HCT116 (cell line): ENCODE measurements around the gene VPS45. TPM values are rescaled to one million over a fixed set of nuclear protein-coding genes. Genes with fewer than 3 reads are reported as not detected.

Experiments used
- ATAC-seq: fragments of 200-7000 bp; cut with Tn5 transposase; 2 replicates; pipeline ENCODE4 v1.9.1; 2020; ENCODE audit warnings: mild to moderate bottlenecking, moderate library complexity
- BruUV-seq: library from RNA; stranded (reverse); fragments of 400-500 nt; replicated peaks from 2 replicates; lab custom pipeline; 2021; lab: Mats Ljungman, UMichigan
- CTCF ChIA-PET: fragments of 300-600 bp; sonication (Branson Sonifier 250); formaldehyde crosslinking; loops from one replicate; lab custom pipeline; 2021; ENCODE audit warnings: antibody characterized with exemption; lab: Charles Lee
- POLR2A ChIA-PET: fragments of 300-600, 350-600 bp; sonication (Branson Sonifier 250); formaldehyde crosslinking; loops from one replicate; lab custom pipeline; 2021; ENCODE audit warnings: antibody characterized with exemption; lab: Charles Lee
- RAD21 ChIA-PET, 2 experiments: fragments of 300-600 bp; sonication (Branson Sonifier 250); formaldehyde crosslinking; loops; one replicate each; lab custom pipeline; 2023; ENCODE audit warnings: low total read pairs in 2 of 2; ENCODE audit not compliant: uncharacterized antibody in 2 of 2, unreplicated experiment in 2 of 2, low non-redundant PET in 1 of 2; lab: Charles Lee
- DNase-seq: peaks from one replicate; pipeline ENCODE4 v3.0.0-alpha.2; 2010; ENCODE audit warnings: low read depth, low spot score
- H2AFZ ChIP-seq: fragments of 200-600 bp; shearing (Covaris generic), sonication (generic); 2 replicates; pipeline ENCODE4 v1.6.1; 2017; ENCODE audit warnings: low read depth, mixed run types, mixed read lengths, antibody characterized with exemption, low read length; ENCODE audit not compliant: poor library complexity, severe bottlenecking
- H3K27ac ChIP-seq: 2 replicates; pipeline ENCODE4 v1.5.1; 2012; ENCODE audit warnings: low read depth, low read length
- H3K27me3 ChIP-seq: fragments of 200-600 bp; sonication (generic); 2 replicates; pipeline ENCODE4 v1.6.1; 2016; ENCODE audit warnings: mixed run types, low read length, mixed read lengths; ENCODE audit not compliant: insufficient read depth
- H3K36me3 ChIP-seq, 2 experiments: fragments of 200-500 bp in 1 of 2; fragments of 200-600 bp in 1 of 2; sonication (Bioruptor generic) in 1 of 2; sonication (generic) in 1 of 2; 2 replicates each; pipeline versions ENCODE4 v1.5.1 to v1.6.1; 2014 to 2016; ENCODE audit warnings: low read length in 2 of 2, inconsistent platforms in 1 of 2, mixed read lengths in 1 of 2, mixed run types in 1 of 2; ENCODE audit not compliant: insufficient read depth in 2 of 2, control insufficient read depth in 1 of 2
- H3K4me1 ChIP-seq, 2 experiments: fragments of 200-600 bp in 1 of 2; sonication (generic) in 1 of 2; 2 replicates each; pipeline versions ENCODE4 v1.5.1 to v1.6.1; 2012 to 2017; ENCODE audit warnings: low read length in 2 of 2, inconsistent platforms in 1 of 2, mild to moderate bottlenecking in 1 of 2, mixed read lengths in 1 of 2, mixed run types in 1 of 2, moderate library complexity in 1 of 2; ENCODE audit not compliant: insufficient read depth in 2 of 2, control insufficient read depth in 1 of 2
- H3K4me2 ChIP-seq: fragments of 200-600 bp; sonication (generic); 2 replicates; pipeline ENCODE4 v1.6.1; 2017; ENCODE audit warnings: mixed run types, low read length, mixed read lengths
- H3K4me3 ChIP-seq, 2 experiments: fragments of 200-600 bp in 1 of 2; sonication (generic) in 1 of 2; replicated peaks in 1 of 2; 2 replicates each; pipeline ENCODE4 v1.5.1; 2011 to 2016; ENCODE audit warnings: low read length in 2 of 2, control low read depth in 1 of 2, low read depth in 1 of 2, mild to moderate bottlenecking in 1 of 2, mixed read lengths in 1 of 2, mixed run types in 1 of 2
- H3K79me2 ChIP-seq: fragments of 200-600 bp; sonication (generic); 2 replicates; pipeline ENCODE4 v1.6.1; 2017; ENCODE audit warnings: mild to moderate bottlenecking, mixed run types, low read length, moderate library complexity, mixed read lengths; ENCODE audit not compliant: insufficient read depth
- H3K9ac ChIP-seq: fragments of 200-600 bp; sonication (generic); 2 replicates; pipeline ENCODE4 v1.6.1; 2016; ENCODE audit warnings: low read length, mixed read lengths
- H3K9me2 ChIP-seq: fragments of 200-600 bp; sonication (generic), shearing (Covaris generic); 2 replicates; pipeline ENCODE4 v1.6.1; 2017; ENCODE audit warnings: mixed run types, mild to moderate bottlenecking, moderate library complexity; ENCODE audit not compliant: insufficient read depth
- H3K9me3 ChIP-seq, 2 experiments: fragments of 200-500 bp in 1 of 2; fragments of 200-600 bp in 1 of 2; sonication (Bioruptor generic) in 1 of 2; sonication (generic) in 1 of 2; 2 replicates each; pipeline ENCODE4 v1.6.1; 2014 to 2017; ENCODE audit warnings: low read length in 2 of 2, mixed read lengths in 2 of 2, inconsistent platforms in 1 of 2, low read depth in 1 of 2, mild to moderate bottlenecking in 1 of 2, mixed run types in 1 of 2, moderate library complexity in 1 of 2; ENCODE audit not compliant: control insufficient read depth in 1 of 2, insufficient read depth in 1 of 2
- H4K20me1 ChIP-seq: fragments of 200-600 bp; sonication (generic), shearing (Covaris generic); 2 replicates; pipeline ENCODE4 v1.6.1; 2017; ENCODE audit warnings: mixed run types, mild to moderate bottlenecking, moderate library complexity; ENCODE audit not compliant: insufficient read depth
- CBX3 ChIP-seq: IDR thresholded peaks from 2 replicates; pipeline ENCODE4 v1.6.1; 2012; ENCODE audit warnings: low read depth
- CEBPB ChIP-seq: IDR thresholded peaks from 2 replicates; pipeline ENCODE4 v1.6.1; 2012; ENCODE audit warnings: low read depth
- EGR1 ChIP-seq: IDR thresholded peaks from 2 replicates; pipeline ENCODE4 v1.6.1; 2012; ENCODE audit warnings: low read depth
- ELF1 ChIP-seq: IDR thresholded peaks from 2 replicates; pipeline ENCODE4 v1.6.1; 2012; ENCODE audit warnings: low read depth, borderline replicate concordance
- EZH2 ChIP-seq: fragments of 200-600 bp; sonication (generic); IDR thresholded peaks from 2 replicates; pipeline ENCODE4 v1.6.1; 2017; ENCODE audit warnings: antibody characterized with exemption, mixed run types
- EZH2phosphoT487 ChIP-seq: fragments of 200-600 bp; IDR thresholded peaks from 2 replicates; pipeline ENCODE4 v1.6.1; 2018; ENCODE audit warnings: antibody characterized with exemption, borderline replicate concordance
- JUND ChIP-seq: IDR thresholded peaks from 2 replicates; pipeline ENCODE4 v1.6.1; 2012
- POLR2A ChIP-seq: IDR thresholded peaks from 2 replicates; pipeline ENCODE4 v1.7.0; 2011; ENCODE audit warnings: borderline replicate concordance; ENCODE audit not compliant: insufficient read depth, insufficient read length; ENCODE audit errors: extremely low read depth
- POLR2AphosphoS5 ChIP-seq: IDR thresholded peaks from 2 replicates; pipeline ENCODE4 v1.6.1; 2011; ENCODE audit warnings: mild to moderate bottlenecking, low read depth, low read length, moderate library complexity
- SIN3A ChIP-seq: IDR thresholded peaks from 2 replicates; pipeline ENCODE4 v1.6.1; 2012; ENCODE audit warnings: low read depth
- SP1 ChIP-seq: IDR thresholded peaks from 2 replicates; pipeline ENCODE4 v1.6.1; 2012; ENCODE audit warnings: low read depth
- TCF7L2 ChIP-seq: IDR thresholded peaks from 2 replicates; pipeline ENCODE4 v1.7.0; 2011; ENCODE audit warnings: borderline replicate concordance, inconsistent platforms; ENCODE audit not compliant: insufficient read depth, insufficient read length; ENCODE audit errors: extremely low read depth
- YY1 ChIP-seq: IDR thresholded peaks from 2 replicates; pipeline ENCODE4 v1.6.1; 2011; ENCODE audit warnings: low read length, low read depth, moderate library complexity, mild to moderate bottlenecking; ENCODE audit not compliant: insufficient replicate concordance; ENCODE audit errors: extremely low read depth
- ZBTB33 ChIP-seq: IDR thresholded peaks from 2 replicates; pipeline ENCODE4 v1.6.1; 2011; ENCODE audit warnings: mild to moderate bottlenecking, low read length, moderate library complexity; ENCODE audit not compliant: insufficient replicate concordance; ENCODE audit errors: extremely low read depth
- ZFX ChIP-seq: fragments of 450-650 bp; IDR thresholded peaks from 2 replicates; pipeline ENCODE4 v1.6.1; 2017
- intact Hi-C: fragments of 100-400 bp; cut with micrococcal nuclease; formaldehyde crosslinking; loops from 2 replicates; pipeline ENCODE4 v1.10.0; 2022
- total RNA-seq: library from RNA; stranded (reverse); gene quantifications from one replicate; pipeline ENCODE4 v1.2.1, GENCODE V29; 2021; ENCODE audit not compliant: unreplicated experiment
- TF ChIP-seq, protein P1 (sequence below): IDR thresholded peaks from 2 replicates; pipeline ENCODE4 v1.6.1; 2012
- TF ChIP-seq, protein P2 (sequence below), 3 experiments: fragments of 200-600 bp in 1 of 3; sonication (generic) in 1 of 3; IDR thresholded peaks in 2 of 3; conservative IDR thresholded peaks in 1 of 3; 2 replicates each; pipeline ENCODE4 v1.5.1; 2012 to 2017; ENCODE audit warnings: low read depth in 2 of 3, low read length in 2 of 3, antibody characterized with exemption in 1 of 3, borderline replicate concordance in 1 of 3, control low read depth in 1 of 3, mild to moderate bottlenecking in 1 of 3, mixed read lengths in 1 of 3, mixed run types in 1 of 3, moderate library complexity in 1 of 3; ENCODE audit not compliant: insufficient read depth in 1 of 3

The VPS45 gene
- total RNA-seq, 1 experiment from 2014 or later = 28.1 TPM

GRCh38 chr1:150018165-150018564 is 49.4 kb upstream of the VPS45 start (continued):
- TF ChIP-seq ZBTB33 = no peak

- no peaks in the 10 kb centered on the region for H4K20me1 ChIP-seq
- intact Hi-C loops = no loop called here
- no peaks in the 10 kb centered on the region for H3K36me3 ChIP-seq
- H3K79me2 ChIP-seq = no peaks in the 10 kb centered on the region
- H3K4me1 ChIP-seq = peaks cover 19 to 31% of the 10 kb centered on the region in 2 experiments
- RAD21 ChIA-PET = no interaction called here
- no peak for TF ChIP-seq SP1
- TF ChIP-seq EZH2 = no peak
- TF ChIP-seq ELF1 = no peak
- no peak for TF ChIP-seq EZH2phosphoT487
- TF ChIP-seq CEBPB = no peak
- TF ChIP-seq JUND = no peak
- no peak for TF ChIP-seq YY1
- no peak for TF ChIP-seq EGR1
- TF ChIP-seq ZBTB33 = no peak
- TF ChIP-seq TCF7L2 = no peak
- TF ChIP-seq CBX3 = no peak
- TF ChIP-seq, protein P1, sequence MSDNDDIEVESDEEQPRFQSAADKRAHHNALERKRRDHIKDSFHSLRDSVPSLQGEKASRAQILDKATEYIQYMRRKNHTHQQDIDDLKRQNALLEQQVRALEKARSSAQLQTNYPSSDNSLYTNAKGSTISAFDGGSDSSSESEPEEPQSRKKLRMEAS = no peak
- TF ChIP-seq SIN3A = no peak
- TF ChIP-seq POLR2AphosphoS5 = no peak
- no peak for TF ChIP-seq ZFX
- no peak for TF ChIP-seq POLR2A
- TF ChIP-seq, protein P2, sequence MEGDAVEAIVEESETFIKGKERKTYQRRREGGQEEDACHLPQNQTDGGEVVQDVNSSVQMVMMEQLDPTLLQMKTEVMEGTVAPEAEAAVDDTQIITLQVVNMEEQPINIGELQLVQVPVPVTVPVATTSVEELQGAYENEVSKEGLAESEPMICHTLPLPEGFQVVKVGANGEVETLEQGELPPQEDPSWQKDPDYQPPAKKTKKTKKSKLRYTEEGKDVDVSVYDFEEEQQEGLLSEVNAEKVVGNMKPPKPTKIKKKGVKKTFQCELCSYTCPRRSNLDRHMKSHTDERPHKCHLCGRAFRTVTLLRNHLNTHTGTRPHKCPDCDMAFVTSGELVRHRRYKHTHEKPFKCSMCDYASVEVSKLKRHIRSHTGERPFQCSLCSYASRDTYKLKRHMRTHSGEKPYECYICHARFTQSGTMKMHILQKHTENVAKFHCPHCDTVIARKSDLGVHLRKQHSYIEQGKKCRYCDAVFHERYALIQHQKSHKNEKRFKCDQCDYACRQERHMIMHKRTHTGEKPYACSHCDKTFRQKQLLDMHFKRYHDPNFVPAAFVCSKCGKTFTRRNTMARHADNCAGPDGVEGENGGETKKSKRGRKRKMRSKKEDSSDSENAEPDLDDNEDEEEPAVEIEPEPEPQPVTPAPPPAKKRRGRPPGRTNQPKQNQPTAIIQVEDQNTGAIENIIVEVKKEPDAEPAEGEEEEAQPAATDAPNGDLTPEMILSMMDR (IDR thresholded peaks at IDR 0.05 in 2 of 3, conservative IDR thresholded peaks at IDR 0.05 in 1 of 3; ENCODE audit: borderline replicate concordance in 1 of 3, insufficient read depth in 1 of 3, low read depth in 2 of 3, low read length in 2 of 3) = no peak
- TF ChIP-seq, all 23 proteins: peak for 0
- Histone ChIP-seq H3K4me3 (no peak overlapping the region), H2AFZ (no peak overlapping the region), H3K4me2 (no peak overlapping the region), H3K27ac (no peak overlapping the region), H3K9ac (no peak overlapping the region), H3K27me3 (no peaks in the 10 kb centered on the region), H3K9me2 (no peaks in the 10 kb centered on the region), H3K9me3 (no peaks in the 10 kb centered on the region)
- DNase-seq (no peak), ATAC-seq (no peak)
- BruUV-seq = no TSS peak
- ChIA-PET POLR2A (no interaction called here), CTCF (no interaction called here)
Measured at GRCh38 chr1:150020711-150021110, 46.9 kb upstream of the VPS45 start.
